ENCODE measurements around the gene SLC15A3.

SLC15A3 gene

GRCh38 chr11:60941371-60942119 is 10.4 kb downstream of the SLC15A3 start:
- H3K9ac ChIP-seq (ENCODE audit: low read length) = no peak overlapping the region
- H3K4me3 ChIP-seq (ENCODE audit: insufficient read depth, low read length, poor library complexity, severe bottlenecking) = no peak overlapping the region
- H3K36me3 ChIP-seq (ENCODE audit: low read length) = no peaks in the 10 kb centered on the region
- no peaks in the 10 kb centered on the region for H3K9me2 ChIP-seq (replicated peaks; ENCODE audit: insufficient read depth, low read length)
- H3K4me2 ChIP-seq (ENCODE audit: low read depth, low read length, poor library complexity, severe bottlenecking) = no peak overlapping the region
- H4K20me1 ChIP-seq (ENCODE audit: low read depth, low read length) = no peaks in the 10 kb centered on the region
- TF ChIP-seq CTCF (IDR thresholded peaks at IDR 0.05; ENCODE audit: insufficient read depth, low read length, poor library complexity, severe bottlenecking) (no peak), EZH2phosphoT487 (conservative IDR thresholded peaks at IDR 0.05; ENCODE audit: low read length) (no peak)
- no peaks in the 10 kb centered on the region for H3K9me3 ChIP-seq (ENCODE audit: insufficient read depth, low read length)
- H3K27ac ChIP-seq (ENCODE audit: low read depth, low read length) = no peak overlapping the region
- no peak overlapping the region for H2AFZ ChIP-seq (ENCODE audit: low read depth, low read length, severe bottlenecking)
- no peaks in the 10 kb centered on the region for H3K27me3 ChIP-seq (ENCODE audit: low read length)
- H3F3A ChIP-seq (ENCODE audit: insufficient read depth) = no peaks in the 10 kb centered on the region
- H3K79me2 ChIP-seq (ENCODE audit: insufficient read depth, low read length) = no peaks in the 10 kb centered on the region

- Histone ChIP-seq H3K36me3 (ENCODE audit: low read length) (no peaks in the 10 kb centered on the region), H3K9me2 (replicated peaks; ENCODE audit: insufficient read depth, low read length) (no peaks in the 10 kb centered on the region), H2AFZ (ENCODE audit: low read depth, low read length, severe bottlenecking) (no peak overlapping the region), H3K4me2 (ENCODE audit: low read depth, low read length, poor library complexity, severe bottlenecking) (no peak overlapping the region), H3K27ac (ENCODE audit: low read depth, low read length) (no peak overlapping the region), H3F3A (ENCODE audit: insufficient read depth) (no peaks in the 10 kb centered on the region), H3K27me3 (ENCODE audit: low read length) (no peaks in the 10 kb centered on the region), H3K9ac (ENCODE audit: low read length) (no peak overlapping the region), H4K20me1 (ENCODE audit: low read depth, low read length) (no peaks in the 10 kb centered on the region), H3K79me2 (ENCODE audit: insufficient read depth, low read length) (no peaks in the 10 kb centered on the region), H3K4me3 (ENCODE audit: insufficient read depth, low read length, poor library complexity, severe bottlenecking) (no peak overlapping the region), H3K9me3 (ENCODE audit: insufficient read depth, low read length) (no peaks in the 10 kb centered on the region)
- TF ChIP-seq CTCF (IDR thresholded peaks at IDR 0.05; ENCODE audit: insufficient read depth, low read length, poor library complexity, severe bottlenecking) = no peak
- TF ChIP-seq EZH2phosphoT487 (conservative IDR thresholded peaks at IDR 0.05; ENCODE audit: low read length) = no peak
Measured at GRCh38 chr11:60939855-60940254, 12.1 kb downstream of the SLC15A3 start.

GRCh38 chr11:60939301-60939700 is 12.7 kb downstream of the SLC15A3 start:
- TF ChIP-seq EZH2phosphoT487 (conservative IDR thresholded peaks at IDR 0.05; ENCODE audit: low read length) (no peak), CTCF (IDR thresholded peaks at IDR 0.05; ENCODE audit: insufficient read depth, low read length, poor library complexity, severe bottlenecking) (no peak)
- no peaks in the 10 kb centered on the region for H3K27me3 ChIP-seq (ENCODE audit: low read length)
- no peaks in the 10 kb centered on the region for H3F3A ChIP-seq (ENCODE audit: insufficient read depth)
- H3K27ac ChIP-seq (ENCODE audit: low read depth, low read length) = no peak overlapping the region
- H3K4me3 ChIP-seq (ENCODE audit: insufficient read depth, low read length, poor library complexity, severe bottlenecking) = no peak overlapping the region
- no peaks in the 10 kb centered on the region for H3K36me3 ChIP-seq (ENCODE audit: low read length)
- H2AFZ ChIP-seq (ENCODE audit: low read depth, low read length, severe bottlenecking) = no peak overlapping the region
- no peaks in the 10 kb centered on the region for H4K20me1 ChIP-seq (ENCODE audit: low read depth, low read length)
- H3K9me3 ChIP-seq (ENCODE audit: insufficient read depth, low read length) = no peaks in the 10 kb centered on the region
- no peaks in the 10 kb centered on the region for H3K79me2 ChIP-seq (ENCODE audit: insufficient read depth, low read length)
- no peaks in the 10 kb centered on the region for H3K9me2 ChIP-seq (replicated peaks; ENCODE audit: insufficient read depth, low read length)
- H3K4me2 ChIP-seq (ENCODE audit: low read depth, low read length, poor library complexity, severe bottlenecking) = no peak overlapping the region
- no peak overlapping the region for H3K9ac ChIP-seq (ENCODE audit: low read length)
